GM19463 (cell line): Measurements from ENCODE around the gene VEPH1.

Experiments
- ATAC-seq: cut with Tn5 transposase; IDR thresholded peaks from one replicate; pipeline ENCODE4 v1.9.1; 2021; ENCODE audit warnings: mild to moderate bottlenecking, moderate library complexity; ENCODE audit not compliant: unreplicated experiment

VEPH1 gene

DNA sequence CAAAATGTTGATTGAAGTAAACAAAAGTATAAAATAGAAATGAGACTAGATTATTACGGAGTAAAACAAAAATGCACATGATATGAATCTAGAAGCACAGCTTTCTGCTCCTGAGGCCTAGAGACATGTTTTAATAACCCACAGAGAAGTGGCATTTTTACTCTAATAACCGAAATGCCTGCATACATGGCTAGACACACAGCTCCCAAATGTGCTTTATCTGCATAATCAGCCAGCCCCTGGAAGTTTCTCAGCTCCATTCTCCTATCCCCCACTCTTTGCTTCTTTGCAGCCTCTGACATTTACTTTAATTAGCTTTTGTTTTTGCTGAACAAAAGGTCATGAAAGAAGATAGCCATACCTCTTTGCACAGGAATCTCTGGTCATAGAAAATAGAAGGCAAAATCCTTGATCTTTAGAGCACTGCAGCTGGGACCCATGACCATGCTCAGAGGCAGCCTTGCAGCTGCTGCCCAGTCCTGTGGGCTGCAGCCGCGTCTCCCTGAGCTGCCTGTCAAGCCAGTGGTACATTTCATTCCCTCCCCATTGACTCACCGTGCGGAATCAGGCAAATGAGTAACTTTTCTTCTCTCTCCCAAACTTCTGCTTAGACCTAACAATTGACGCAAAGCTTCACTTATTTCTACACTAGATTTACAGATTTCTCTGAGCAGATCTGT is at the start of gene VEPH1:
Gene VEPH1 (minus strand): TSS at position 501 of the 680 bp plus-strand sequence. CDS start 8,067 bp downstream, outside the sequence.
- ATAC-seq = no peak

DNA sequence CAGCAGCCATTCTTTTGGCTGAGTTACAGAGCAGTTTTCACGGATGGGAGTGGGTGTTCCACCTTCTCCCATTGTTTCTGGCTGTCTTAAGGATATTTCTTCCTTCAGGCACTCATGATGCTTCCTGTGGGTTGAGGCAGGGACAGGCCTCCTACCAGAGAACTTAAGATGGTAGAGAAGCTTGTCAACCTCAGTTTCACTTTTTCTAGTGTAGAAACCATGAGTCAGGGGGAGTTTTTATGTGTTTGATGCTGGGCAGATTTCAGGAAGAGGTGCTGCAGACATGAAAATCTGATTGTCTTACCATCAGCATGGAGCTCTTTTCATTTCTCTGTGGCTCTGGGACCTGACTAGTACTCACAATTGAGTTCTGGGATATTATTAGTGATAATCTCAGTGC is 48.7 kb upstream of the VEPH1 start:
- peak; percentile 65 for ATAC-seq

DNA sequence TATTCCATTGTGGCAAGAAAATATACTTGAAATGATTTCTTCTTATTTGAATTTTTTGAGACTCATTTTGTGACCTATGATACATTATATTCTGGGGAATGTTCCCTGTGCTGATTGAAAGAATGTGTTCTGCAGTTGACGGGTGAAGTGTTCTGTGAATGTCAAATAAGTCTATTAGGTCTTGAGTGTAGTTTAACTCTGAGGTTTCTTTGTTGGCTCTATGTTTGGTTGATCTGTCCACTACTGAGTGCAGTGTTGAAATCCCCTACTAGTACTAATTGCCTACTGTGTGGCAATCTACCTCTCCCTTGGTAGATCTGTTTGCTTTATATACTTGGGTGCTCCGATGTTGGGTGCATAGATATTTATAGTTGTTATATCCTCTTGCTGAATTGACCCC is 46.3 kb upstream of the VEPH1 start:
- no peak for ATAC-seq

DNA sequence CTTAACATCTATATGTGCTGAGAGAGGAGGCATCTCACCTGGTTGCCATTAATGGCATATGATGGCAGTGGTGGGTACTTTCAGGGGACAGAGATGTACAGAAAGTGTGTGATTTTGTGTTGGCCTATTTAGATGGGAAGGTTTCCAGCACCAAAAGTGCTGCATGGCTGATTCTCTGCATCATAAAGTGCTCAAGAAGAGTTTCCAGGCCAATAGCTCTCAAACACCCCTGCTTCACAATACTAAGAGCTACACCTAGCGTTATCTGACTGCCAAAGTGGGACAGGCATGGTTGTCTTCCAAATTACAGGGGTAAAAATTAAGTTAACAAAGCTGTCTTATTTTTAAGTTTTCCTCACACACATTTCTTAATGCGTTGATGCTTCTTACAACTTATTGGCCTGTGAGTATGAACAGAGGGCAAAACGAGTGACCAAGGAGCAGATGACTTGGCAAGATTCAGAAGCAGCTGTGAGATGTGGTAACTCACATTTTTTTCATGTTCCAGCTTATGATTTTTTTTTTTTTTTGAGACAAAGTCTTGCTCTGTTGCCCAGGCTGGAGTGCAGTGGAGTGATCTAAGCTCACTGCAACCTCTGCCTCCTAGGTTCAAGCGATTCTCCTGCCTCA is 41.4 kb upstream of the VEPH1 start:
- ATAC-seq = no peak

DNA sequence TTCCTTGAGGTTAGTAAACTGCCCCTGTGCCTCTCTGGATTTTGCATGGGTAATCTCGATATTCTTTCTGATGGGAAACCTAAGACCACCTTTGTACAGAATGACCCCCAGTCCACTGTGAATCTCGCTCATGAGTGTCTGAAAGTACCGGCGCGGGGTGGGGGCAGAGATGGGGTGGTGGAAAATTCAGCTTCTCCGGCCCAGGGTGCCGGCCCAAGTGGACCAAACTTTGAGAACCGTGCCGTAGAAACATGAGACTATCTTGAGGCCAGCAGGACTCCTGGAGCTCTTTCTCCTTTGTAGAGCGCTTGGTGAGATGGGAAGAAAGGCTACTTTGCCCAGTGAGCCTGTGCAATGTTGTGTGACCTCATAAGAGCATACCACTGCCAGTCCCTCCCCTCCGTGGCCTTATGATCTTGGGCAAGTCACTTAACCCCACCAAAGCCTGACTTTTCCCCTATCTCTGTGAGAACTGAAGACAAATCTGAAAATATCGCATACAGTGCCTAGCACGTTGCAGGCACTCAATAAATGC is 40.4 kb upstream of the VEPH1 start:
- ATAC-seq = no peak

DNA sequence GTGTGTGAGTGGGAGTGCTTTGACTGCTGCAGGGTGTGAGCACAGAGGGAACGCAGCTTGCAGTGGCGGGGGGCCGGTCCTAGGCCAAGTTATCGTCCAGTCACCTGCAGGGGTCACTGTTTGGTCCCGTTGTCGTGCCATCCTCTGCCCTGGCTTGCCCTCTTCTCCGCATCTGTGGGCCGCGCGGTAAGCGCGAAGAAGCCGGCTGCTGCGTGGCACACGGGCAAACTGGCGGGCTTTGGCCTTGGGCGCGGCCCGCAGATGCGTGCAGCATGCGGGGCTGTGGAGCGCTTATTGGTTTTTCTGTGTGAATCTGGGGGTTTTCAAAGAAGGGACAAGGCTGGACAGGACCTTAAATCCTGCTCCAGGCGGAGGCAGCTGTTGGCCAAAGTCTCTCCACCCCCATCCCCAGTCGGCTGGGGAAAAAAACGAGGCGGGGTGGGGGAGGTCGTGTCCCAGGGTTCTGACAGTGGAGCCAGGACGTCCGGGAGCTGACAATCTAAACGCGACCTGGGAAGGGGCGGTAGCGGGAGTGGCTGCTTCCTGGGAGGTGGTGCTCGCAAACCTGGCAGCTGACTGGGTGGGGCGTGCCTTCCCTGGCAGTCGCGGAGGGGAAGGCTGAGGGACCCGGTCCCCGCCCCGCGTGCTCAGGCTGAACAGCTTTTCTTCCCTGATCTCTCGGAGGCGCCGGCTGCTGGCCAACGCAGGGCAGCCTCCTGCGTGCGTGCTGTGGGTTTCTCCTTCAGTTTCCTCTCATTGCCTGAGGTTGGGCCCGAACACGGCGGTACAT is 39.7 kb upstream of the VEPH1 start:
- no peak for ATAC-seq

DNA sequence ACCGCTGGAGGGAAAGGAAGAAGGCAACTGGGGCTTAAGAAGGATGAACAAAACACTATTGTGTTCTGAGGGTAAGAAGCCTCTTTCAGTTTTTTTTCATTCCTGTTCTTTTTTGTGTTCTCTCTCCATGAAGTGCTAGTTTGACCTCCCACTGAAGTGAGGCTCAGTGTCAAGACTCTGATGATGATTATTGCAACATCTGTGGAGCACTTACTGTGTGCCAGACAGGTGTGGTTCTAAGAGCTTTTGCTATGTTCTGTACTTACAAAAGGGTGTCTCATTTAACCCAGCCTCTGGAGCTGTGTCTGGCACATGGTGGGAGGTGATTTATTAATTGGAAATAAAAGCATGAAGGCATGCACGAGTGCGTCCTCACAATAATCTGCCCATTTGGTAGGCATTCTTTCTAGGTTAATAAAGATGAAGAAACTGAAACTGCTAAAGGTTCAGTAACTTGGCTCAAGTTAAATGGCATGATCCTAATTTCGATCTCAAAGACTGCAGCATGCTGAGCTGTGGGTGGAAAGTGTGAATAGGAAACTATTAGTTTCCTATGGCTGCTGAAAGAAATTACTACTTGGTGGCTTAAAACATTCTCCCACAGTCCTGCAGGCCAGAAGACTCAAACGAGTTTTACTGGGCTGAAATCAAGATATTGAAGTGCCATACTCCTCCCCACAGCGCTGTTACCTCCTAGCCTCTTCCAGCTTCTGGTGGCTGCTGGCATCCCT is 38.5 kb upstream of the VEPH1 start:
- ATAC-seq = no peak

DNA sequence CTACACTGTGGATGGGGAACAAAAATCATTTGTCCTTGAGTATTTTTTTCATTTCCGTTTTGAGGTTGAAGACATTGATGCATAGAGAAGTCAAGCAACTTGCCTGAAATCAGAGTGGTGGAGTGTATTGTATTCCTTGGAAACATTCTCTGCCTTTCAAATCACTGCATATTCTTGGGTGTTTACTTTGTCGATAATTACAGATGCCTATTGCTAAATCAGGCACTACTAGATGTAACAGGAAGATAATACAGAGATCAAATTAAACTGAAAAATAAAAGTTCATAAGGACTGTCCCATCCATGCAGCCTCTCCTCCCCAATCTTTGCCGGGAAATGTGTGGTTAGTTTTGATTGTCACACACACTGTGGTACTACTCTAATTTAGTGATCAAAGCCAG is 37.4 kb upstream of the VEPH1 start:
- ATAC-seq = no peak

DNA sequence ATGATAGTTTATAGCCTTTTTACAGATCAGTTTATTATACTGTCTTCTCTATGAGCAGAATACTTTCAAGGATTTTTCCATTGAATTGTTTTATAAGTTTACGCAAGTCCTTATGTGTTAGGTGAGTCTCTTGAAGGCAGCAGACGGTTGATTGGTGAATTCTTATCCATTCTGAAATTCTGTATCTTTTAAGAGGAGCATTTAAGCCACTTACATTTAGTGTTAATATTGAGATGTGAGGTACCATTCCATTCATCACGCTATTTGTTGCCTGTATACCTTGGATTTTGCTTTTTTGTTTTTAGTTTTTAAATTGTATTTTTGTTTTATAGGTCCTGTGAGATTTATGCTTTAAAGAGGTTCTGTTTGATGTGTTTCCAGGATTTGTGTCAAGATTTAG is 32.5 kb upstream of the VEPH1 start:
- no peak for ATAC-seq

DNA sequence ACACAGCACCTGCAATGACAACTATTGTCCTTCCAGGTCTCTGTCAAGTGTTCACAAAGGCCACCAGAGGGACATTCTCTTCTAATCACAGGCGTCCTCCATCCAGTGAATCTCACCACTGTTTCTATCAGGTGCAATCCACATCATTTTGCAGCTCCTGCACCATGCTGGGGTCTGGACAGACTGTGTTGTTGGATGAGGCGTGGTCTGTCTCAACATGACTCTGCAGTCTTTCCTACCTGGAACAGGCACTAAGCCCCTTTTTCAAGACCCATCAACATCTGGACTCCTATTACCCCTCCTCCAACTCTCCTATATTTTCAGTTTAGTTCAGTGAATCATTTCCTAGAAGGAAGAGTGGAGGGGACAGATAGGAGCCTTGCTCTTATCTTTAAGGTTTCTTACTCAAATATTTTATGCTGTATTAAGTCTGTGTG is 31.5 kb upstream of the VEPH1 start:
- no peak for ATAC-seq

DNA sequence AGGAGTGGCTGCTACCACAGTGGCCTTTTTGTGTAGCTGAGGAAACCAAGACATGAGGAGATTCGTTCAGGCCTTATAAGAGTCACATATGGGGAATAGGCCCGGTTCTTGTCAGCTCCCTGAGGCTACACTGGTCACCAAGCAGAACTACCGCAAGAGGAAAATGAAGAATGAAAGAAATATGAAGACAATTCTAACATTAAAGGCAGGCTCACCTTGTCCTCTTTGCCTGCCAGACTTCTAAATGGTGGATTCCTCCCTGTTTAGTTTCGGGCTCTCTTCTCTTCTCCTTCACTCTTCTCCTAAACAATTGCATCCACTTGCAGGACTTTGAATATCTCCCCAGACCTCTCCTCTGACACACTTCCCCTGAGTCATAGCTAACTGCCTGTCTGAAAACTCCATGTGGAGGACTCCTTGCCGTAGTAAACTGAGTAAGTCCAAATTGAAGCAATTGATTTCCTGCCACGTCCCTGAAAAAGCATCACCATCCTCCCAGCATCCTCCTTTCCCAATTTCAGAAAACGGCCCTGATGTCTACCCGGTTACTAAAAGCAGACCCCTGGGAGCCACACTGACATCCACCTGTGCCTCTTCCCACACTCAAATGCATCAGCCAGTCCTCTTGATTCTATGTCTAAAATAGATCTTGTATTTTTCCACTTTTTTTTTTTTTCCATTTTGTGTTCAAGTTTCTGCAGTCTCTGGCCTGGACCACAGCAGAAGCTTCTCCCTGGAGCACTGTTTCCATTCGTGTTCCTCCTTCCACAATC is 30.3 kb upstream of the VEPH1 start:
- ATAC-seq = no peak

DNA sequence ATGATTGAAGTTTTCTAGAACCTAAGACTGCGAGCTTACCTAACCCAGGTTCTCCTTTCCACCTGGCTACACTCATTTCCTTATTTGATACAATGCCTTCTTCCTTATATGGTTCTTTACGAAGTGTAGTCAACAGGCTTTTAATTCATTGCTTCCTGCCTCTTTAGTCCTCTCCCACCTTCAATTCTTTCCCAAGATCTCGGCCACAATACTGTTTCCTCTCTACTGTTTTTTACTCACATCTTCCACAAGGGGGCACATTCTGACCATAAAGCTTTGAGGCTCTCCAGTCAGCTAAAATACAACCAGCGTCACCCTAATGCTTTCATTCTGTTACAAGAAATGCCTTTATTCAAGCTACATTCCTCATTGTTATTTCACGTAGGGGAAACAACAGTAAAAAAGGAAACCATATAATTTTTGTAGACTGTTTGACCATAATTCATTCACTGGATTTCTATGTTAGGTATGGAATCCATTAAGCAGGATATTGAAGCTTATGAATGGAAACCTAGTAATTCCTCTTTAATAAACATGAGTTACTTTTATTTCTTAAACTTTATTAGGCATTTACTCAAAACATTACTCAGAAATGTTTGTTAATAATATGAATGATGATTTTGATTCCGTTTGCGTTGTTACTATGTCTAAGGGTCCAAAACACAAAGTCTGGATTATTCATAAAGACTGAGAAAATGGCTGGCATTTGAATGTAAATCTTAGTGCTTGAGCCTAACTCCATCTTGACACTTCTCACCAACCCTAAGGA is 29.5 kb upstream of the VEPH1 start:
- ATAC-seq = peak; percentile 85

DNA sequence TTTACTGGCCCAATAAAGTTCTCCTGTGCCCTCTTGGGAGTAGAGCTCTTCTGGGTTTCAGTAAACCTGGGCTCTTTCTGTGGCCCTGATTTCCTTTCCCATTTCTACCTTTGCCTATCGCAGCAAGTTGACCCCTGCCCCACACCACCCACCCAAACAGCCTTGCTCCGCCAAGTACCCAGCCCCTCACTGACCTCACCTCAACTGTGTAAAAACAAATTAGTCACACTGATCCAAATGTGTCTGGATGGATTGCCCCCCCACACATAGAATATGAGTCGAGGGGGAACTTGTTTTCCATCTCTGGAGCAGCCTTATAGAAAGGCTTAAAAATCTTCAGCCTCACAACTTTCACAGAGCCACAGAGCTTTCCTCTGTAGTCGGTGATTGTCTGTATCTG is 28.6 kb upstream of the VEPH1 start:
- no peak for ATAC-seq

DNA sequence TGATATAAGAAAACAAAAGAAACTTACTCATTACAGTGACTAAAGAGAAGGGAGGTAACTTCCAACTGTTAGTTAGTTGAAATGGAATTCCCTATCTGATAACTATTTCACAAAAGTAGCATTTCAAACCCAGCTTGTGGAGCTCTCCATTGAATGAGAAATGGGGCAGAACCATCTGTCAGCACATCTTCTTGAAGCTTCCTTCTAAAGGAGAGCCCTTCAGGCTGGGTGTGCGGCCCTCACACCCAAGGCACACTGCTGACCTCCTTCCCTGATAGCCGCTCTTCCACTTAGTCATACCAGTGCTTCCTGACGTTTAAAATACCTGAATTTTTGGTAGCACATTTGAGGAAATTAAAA is 28.1 kb upstream of the VEPH1 start:
- ATAC-seq = no peak

DNA sequence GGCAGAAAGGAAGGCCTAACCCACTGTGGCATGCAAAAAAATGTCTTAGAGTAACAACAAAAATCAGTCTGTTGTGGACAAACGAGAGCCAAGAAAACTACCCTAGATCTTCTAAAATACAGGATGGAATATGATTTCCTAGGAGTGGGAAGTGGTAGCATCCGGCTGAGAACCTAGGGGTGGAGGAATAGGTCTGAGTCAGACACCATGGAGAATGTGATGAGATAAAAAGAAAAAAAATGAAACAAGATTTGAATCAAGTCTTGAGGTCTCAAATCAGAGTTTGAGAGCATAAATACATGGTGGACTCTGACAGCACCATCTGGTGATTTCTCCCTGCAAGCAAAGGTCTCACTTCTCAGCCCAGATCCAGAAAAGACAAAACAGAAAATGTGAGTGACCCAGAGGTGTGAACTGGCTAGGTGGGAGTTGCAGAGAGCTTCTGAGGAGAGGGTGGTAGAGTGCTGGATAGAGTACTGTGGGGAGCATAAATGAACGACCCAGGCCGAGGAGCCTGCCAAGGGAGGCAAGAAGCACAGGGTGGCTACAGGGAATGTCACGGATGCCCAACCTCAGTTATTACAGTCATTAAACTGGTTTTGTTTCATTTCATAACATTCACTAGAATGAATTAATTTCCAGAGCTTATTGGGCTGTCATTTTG is 27.6 kb upstream of the VEPH1 start:
- no peak for ATAC-seq

DNA sequence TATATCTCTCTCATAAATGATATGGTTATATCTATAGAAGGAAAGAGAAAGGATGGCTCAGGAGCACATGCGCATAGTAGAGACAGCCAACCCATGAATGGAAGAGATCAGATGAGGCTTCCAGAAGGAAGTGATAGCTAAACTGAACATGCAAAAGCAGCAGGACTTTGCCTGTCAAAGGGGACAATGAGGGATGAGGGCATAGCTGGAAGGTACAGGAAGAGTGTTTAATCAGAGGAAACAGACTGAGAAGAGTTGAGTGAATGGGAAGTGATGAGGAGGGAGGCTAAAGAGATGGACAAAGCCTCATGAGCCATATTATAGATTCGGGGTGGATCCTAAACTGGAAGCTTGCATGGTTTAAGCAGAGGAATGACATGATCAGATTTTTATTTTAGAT is 26.5 kb upstream of the VEPH1 start:
- no peak for ATAC-seq

DNA sequence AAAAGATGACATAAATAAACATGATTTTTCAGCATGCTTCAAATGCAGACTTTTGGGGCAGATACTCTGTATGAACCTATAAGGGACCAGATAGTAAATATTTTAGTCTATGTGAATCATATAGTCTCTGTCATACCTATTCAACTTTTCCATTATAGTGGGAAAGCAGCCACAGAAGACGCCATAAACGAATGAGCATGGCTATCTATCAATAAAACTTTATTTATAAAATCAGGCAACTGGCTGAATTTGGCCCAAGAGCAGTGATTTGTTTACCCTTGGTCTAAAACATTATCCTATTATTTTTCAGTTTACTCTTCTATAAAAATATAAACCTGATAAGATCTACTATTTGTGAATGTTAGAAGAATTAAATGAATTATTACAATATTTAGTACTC is 25.9 kb upstream of the VEPH1 start:
- no peak for ATAC-seq

DNA sequence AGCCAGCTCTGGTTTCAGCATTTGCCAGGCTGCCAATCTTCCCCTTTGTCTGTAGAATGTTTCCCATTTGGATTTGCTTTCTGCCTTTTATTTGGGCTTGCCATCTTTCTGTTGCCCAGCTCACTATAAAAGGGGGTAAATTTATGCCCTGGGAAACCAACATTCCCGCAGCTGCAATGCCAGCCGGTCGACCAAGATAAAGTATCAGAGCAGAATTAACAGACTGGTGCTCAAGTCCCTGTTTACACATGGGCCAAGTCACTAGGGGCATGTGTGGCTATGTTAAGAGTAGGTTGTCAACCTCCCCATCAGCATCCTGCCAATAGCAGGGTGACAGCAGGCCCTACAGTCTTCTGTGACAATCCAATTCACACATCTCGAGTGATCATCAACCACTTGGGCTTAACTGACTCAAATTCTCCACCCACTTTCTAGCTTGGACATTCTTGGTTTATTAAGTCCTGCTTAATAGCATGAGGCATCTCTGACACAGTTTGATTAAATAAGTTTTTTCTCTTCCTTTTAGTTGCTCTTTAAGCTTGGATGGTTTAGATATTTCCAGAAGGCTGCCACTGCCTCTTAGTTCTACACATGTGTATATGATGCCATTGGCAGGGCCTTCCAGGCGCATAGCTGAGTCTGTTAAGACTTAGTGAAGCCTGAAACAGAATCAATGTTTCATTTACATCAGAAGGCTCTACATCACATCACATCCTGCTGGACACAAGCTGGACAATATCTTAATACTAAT is 24.1 kb upstream of the VEPH1 start:
- ATAC-seq = no peak
